Superior temporal gyrus (tissue), 1 donor: ENCODE measurements around the gene PROB1.
"Not testable (repeated sequence)": the region's sequence is repeated elsewhere in the genome, so short reads cannot be mapped to it uniquely, and the experiment has no call there.

Source experiments
- DNase-seq: peaks from one replicate; pipeline ENCODE4 v3.0.0-alpha.2; 2016; ENCODE audit errors: extremely low spot score

Gene PROB1

DNA sequence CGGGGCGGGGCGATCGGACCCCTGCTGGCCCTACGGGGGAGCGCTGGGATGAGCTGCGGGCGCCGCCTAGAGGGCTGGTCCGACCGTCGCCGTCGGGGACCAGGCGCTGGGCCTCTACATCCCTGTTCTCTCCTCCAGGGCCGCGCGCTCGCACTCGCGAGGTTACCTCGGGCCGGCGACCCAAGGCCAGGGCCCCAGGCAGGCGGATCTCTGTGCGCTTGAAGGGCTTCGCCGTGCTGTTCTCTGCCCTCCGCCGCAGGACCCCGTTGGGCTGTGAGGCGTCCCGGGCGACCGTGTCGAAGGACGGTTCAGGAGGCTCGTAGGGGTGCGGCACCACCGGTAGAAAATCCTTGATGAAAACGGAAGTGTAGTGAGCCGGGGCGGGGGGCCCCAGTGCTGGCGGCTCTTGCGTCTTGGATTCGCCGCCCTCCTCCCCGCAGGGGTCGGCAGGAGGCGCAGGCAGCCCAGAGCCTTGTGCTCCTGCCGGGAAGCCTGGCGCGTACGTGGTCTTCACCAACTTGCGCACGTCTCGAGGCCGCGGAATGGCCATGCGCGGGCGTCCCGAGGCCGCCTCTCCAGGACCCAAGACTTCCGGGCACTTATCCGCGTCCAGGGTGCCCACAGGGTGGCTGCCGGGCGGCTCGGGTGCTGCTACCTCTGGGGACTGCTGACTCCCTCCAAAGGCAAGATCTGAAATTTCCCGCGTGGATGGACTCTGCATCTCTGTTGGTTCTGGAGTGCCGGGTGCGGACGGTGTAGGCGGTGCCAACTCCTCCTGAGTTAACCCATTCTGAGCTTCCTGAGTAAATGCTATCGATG lies 2.0 kb downstream of the PROB1 start:
- no peak for DNase-seq

DNA sequence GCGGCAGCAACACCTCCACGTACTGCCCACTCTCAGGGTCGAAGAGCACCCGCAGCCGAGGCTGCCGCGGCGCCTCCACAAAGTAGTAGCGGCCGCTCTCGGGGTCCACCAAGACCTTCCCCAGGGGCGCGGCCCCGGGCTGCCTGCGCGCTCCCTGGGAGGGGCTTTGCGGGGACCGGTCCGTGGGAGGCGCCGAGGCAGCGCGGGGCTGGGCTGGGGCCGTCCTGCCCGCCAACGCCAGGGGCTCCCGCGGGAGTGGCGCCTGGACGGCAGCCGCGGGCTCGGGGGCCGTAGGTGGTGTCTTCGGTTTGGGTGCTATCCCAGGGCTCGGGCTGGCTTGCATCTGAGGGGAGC lies 2.6 kb downstream of the PROB1 start:
- DNase-seq: no peak

DNA sequence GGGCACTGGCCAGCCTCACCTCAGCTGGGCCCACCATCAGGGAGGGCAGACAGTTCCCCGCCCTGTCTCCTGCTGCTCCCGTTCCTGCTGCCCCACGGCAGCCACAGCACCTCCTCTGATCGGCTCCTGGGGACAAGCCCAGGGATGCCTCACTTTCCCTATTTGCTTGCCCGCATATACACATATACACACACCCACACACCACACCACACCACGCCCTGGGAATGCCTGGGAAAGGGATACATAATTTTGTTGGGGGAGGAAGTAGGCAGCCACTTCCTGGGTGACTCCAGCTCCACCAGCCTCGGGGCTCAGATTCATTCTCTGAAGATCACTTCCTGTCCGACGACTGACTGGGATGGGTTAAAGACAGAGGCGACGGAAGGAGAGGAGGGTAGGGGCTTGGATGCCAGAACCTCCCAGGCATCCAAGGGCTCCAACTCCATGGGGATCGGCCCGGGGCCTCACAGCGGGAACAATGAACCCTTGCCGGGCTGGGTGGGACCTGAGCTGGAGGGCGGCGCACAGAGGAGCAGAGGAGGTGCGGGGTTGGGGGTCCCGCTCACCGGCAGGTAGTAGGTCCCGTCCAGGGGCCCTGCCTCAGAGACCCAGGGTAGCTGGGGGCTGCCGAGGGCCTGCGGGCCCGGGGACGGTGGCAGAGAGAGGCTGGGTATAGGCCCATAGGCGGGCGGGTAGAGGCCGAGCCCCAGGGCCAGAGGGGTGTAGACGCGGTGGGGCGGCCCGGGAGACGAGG lies 3.2 kb downstream of the PROB1 start:
- DNase-seq: no peak

DNA sequence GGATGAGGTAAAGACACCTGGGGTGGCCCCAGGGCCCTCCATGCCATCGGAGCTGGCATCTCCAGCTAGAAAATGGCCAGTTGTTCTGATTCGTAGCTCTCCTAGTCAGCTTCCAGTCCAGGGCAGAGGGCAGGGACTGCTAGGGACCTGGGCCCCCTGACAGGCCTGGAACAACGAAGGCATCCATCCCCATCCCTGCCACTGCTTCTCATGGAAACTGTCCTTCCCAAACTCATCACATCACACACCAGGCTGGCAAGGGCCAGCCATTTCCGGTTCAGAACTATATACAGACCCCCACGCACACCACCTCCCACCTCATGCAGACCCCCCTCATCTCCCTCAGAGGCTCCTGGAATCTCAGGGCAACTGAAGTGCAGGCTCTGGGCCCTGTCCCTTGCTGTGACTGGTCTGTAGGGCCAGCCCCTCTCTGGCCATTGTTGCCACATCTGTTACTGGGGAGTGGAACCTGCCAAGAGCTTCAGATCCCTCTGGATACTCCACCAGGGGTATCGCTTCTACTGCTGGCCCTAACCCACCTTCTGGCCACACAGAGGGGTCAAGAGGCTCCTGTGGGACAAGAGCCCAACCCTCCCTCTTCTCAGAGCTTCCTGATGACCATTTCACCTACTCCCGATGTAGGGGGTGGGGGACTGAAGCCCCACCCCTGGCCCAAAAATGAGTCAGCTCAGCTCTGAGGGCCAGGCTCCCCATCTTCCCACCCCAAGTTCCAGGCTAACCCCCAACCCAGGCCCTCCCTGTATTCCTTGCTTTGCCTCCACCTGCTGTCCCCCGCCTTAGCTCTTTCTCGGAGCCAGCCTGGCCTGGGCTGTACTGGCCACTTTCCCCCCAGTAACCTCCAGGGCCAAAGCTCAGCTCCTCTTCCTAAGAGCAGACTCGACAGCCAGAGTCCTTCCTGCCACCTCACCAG lies 4.0 kb downstream of the PROB1 start:
- no peak for DNase-seq

DNA sequence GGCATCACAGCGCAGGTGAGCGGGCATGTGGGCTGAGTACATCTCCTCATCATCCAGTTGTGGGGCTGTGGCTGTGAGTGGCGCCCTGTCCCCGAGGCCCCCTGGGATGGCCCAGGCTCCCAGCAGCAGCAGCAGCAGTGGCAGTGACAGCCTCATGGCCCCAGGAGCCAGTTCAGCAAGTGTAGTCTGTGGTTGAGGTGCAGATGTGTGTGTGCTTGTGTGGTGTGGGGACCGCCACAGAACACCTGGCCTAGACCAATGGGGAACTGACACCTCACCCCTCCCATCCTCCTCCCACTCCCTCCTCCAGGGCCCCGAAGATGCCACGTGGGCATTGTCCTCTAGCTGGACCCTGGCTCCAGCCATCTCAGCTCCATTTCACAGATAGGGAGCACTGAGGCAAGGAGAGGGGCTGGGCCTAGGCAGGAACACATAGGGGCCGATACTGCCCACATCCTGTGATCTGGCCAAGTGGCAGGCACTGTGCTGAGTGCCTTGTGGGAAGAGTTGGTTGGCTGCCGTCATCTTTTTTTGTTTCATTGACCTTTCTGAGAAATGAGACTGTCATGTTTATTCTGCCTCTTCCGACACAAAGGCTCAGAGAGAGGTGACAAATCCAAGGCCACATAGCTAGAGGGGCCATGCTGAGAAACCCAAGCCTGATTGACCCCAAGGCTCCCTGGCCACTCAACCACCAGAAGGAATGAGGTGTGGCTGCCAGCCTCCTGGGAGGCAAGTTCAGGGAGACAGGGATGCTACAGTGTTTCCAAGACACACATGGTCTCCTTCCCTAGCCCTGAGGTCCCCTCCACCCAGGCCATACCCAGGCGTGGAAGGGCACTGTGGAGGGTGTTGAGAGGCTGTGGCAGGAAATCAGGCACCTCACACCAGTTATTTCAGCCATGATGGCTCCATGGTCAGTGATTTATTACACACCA lies 4.9 kb downstream of the PROB1 start, which contains the start of gene MZB1:
Gene MZB1, minus strand, starts transcription at position 213 of the 938 bp plus-strand sequence. Its CDS starts 57 bp downstream, at position 156.
- DNase-seq: no peak

DNA sequence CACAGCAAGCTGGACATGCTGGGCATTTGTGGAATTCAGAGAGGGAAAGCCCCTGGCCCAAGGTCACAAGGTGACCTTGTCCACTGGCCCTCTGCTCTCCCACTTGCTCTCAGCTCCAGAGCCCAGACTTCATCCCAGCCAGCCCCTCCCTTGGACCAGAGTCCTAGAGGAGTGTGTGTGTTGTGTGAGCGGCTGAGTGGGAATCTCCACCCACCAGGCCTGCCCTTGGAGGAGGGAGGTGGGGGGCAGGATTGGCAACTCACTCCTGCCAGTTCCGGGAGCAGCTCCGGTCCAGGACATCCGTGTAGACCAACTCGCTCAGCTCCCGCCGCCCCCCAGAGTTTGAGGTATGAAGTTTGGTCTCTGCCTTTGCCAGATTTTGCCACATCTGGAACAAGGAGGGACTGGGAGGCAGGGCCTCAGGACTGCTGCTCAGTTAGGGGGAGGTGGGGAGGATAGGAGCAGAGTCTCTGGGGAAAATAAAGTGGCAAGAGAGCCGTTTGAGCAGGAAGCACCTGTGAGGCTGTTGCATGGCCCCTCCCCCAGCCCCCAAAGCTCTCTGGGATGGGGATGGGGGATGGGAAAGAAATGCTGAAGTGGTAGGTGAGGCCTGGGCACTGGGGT lies 6.6 kb downstream of the PROB1 start:
- DNase-seq: no peak

DNA sequence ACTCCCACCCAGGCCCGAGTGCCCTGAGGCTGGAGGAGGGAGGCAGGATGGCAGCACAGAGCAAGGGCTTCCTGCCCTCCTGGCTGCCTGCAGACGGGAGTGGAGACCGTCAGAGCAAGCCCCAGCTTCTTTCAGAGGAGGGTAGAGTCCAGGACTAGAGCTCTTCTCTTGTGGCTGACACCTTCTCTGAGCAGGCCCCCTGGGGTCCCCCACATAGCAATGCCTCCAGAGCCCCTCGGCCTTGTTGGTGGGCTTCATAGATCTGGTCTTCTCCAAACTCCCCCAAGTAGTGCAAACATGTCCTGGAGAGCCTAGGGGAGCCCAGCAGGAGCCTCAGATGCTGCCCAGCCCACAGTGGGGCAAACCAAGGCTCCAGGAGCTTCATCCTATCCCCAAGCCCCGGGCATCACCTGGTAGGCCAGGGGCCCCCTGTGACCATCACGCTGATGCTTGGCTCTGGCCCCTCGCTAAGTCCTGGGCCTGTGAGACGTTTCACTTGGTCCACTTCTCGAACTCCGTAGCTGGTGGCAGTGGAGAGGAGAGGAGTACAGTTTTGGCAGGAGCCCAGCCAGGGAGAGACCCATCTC lies 7.2 kb downstream of the PROB1 start:
- no peak for DNase-seq

DNA sequence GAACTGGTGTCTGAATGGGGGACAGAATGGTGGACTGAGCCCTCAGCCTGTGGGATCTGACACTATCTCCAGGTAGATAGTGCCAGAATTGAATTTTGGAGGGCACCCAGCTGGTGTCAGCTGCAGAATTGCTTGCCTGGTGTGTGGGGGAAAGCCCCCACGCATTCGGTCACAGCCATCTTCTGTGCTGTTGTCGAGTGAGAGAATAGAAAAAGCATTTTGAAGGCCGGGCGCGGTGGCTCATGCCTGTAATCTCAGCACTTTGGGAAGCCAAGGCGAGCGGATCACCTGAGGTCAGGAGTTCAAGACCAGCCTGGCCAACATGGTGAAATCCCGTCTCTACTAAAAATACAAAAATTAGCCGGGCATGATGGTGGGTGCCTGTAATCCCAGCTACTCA lies 7.9 kb downstream of the PROB1 start:
- not testable (repeated sequence) for DNase-seq

DNA sequence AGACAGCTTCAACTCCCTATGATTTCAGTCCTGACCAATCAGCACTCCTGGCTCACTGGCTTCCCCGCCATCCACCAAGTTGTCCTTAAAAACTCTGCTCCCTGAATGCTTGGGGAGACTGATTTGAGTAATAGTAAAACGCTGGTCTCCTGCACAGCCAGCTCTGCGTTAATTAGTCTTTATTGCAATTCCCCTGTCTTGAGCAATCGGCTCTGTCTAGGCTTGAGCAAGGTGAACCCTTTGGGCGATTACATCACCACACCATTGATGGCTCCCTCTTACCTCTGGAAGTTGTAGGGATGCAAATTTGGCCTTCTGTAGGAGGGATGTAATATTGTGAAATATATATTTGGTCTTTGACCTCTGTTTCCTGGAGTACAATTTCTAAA lies 8.9 kb downstream of the PROB1 start:
- DNase-seq: no peak

DNA sequence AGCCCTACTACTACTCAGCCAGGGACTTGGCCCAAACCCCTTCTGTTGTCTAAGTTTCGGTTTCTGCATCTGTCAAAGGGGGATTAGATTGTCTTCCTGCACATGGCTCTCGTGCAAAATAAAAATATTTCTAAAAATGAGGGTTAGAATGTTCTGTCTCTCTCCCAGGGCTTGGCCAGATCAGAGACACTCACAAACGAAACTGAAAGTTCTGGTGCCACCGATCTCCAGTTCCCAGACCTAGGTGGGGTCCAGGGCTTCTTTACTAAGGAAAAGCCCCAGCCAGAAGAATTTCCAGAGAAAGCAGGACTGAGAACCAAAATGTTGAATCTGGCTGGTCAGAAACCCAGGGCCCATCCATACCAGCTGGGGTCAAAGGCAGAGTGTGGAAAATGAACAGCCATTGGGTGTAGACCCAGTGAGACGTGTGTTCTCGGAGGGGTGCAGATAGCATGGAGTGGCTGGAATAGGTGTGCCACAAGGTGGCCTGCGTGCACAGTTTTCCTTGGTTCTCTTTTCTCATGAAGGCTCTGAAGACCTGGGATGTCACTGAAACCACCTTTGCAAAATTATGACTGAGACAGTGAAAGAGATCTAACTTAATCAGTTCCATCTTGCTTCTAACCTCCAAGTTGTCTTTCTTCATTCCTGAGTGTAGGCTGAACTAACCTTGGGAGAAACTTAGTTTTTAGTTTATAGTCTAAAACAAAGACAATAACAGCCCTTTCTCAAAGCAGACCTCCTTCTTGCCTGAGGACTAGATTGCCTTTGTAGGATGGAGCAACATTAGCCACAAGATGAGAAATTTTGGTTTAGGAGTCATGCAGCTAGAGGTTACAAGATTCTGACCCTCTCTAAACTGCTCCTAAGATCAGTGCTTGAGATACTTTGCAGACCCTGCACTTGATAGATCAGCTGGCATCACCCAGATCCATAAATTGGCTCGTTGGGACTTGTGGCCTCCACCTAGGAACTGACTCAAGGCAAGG lies 9.5 kb downstream of the PROB1 start:
- DNase-seq: no peak

DNA sequence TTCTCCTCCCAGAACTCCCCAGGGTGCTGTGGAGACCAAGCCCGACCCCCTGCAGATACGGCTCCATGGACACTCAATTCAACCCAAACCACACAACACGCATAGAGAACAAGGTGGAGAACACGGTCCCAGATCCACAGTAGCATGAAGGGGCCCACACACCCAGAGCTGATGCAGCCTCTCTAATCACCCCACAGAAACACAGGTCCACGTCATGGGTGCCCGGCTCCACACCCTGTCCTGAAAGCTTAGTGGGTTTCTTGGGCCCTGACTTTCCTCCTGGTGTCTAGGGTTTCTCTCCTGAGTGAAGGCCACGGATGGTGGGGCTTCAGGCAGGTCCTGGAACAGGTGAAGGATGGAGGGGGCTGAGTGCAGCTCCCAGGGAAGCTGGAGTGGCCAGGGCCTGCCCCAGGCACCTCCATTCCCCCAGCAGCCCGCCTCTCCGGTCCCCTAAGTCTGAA lies 10.3 kb downstream of the PROB1 start:
- DNase-seq: no peak

DNA sequence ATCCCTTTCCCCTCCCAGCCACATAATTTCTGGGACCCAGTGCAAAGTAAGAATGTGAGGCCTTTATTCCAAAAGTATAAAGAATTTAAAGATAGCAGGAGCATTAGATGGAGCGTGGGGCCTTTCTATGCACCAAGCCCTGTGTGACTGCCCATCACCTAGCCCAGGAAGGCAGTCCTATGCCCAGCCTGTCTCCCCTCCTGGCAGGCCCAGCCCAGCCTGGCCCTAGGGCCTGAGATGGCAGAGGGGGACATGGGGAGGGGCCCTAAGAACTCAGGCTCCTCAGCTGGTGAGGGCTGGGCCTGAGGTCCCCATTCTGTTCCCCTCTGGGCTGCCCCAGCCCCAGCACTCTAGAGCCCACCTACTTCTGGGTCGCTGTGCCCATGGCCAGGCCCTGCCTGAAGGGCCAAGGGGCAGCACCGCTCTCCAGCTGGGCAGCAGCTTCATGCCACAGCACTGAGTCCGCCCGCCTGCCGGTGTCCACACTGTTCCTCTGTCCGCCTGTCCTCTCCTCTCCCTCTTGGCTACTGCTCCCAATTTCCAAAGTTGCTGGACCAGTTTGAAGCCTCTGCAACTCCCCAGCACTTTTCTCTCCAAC lies 10.8 kb downstream of the PROB1 start:
- DNase-seq: no peak

DNA sequence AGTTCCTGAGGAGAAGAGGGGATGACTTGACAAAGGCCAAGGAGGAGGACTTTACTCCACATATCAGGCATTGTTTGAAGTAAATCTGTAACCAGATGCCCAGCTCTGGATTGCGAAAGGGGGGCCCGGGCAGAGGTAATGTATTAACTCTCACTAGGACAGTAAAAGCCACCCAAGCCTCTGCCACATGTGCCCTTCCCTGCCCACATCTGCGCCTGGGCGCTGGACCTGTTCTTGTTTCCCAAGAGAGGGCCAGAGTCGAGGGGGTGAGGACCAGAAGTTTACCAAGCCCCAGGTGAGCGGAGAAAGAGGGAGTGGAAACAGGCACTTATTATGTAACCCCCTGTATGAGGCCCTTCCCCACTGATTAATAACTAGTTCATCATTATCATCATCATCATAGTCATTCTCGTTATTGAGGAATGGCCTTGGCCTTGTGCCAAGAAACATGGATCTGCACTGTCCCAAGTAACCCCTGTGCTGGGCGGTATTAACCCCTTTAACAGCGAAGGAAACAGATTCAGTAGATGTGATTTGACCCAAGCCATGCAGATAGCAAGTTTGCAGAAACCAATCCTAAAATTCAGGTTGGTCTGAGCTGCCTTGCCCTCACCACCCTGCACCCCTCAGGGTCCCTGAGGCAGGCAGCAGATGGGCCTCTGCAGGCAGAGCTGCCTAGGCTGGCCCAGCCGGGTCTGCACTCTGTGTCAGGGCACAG lies 11.5 kb downstream of the PROB1 start, which contains the start of gene SLC23A1:
Gene SLC23A1, minus strand, starts transcription at position 23 of the 718 bp plus-strand sequence. CDS start 44 bp downstream, outside the sequence.
- no peak for DNase-seq

DNA sequence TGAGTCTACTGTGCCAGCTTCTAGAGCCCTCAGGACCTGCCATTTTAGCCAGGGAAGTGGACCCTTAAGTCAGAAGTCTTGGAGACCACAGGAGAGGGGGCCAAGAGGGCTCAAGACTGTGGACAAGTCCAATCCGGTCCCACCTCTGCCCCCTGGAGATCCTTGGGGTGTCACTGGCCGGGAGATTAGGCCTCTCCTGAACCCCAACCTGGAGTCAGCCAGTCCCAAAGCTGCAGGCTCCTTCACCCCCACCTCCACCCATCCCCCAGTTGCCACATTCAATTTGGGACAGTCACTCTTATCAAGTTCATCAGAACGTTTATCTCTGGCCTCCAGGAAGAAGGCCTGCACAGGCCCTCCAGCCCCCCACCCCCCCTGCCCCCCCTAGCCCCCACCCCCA lies 12.1 kb downstream of the PROB1 start:
- no peak for DNase-seq

DNA sequence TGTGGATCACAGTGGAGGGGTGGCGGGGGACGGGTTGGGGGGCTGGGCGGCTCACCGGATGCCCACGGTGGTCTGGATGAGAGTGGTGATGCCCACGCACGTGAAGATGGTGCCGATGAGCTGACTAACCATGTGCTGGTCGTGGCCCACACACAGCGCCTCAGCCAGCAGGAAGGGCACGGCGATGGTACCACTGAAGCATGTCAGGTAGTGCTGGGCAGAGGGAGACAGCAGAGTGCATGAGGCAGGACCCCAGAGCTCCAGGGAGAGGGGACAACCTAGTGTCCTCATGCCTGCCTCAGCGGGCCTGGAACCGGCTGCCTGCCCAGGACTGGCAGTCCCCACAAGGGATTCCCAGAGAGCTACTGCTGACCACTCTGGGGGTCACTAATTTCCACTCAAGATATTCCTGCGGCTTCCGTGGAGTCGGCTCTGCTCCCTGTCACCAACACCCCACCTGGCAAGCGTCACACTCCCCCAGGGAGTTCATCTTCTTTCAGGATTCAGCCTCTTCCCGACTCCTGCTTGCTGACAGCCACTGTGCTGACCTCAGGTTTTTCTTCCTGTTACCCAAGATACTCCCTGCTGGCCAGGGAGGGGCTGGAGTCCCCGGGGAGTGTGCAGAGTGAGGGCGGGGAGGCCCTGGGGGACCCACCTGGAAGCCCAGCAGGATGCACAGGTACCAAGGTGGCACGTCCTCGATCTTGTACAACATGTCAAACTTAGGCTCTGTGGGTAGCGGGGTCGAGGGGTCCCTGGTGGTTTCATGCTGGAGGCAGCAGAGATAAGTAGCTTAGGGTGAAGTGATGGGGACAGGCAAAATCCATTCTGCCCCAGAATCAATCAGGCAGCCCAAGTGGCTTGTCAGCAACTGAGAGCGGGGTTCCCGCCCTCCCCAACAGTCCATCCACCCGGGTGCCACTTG lies 12.8 kb downstream of the PROB1 start:
- no peak for DNase-seq
